HepG2 (cell line): ENCODE data around the gene PATE1. TPM values are rescaled to one million over a fixed set of nuclear protein-coding genes. Genes with fewer than 3 reads are reported as not detected.

Source experiments
- ATAC-seq: fragments of 200-7000 bp; cut with Tn5 transposase; 3 replicates; pipeline ENCODE4 v1.9.1; 2020; ENCODE audit warnings: mild to moderate bottlenecking, moderate library complexity
- BruUV-seq: library from RNA; stranded (reverse); fragments of 400-500 nt; replicated peaks from 2 replicates; lab custom pipeline; 2021; lab: Mats Ljungman, UMichigan
- CTCF ChIA-PET: fragments of 300-600 bp; formaldehyde crosslinking; extraction: SDS; loops from one replicate; lab custom pipeline; 2021; ENCODE audit warnings: low total read pairs, inconsistent platforms, low intra/inter-chr PET ratio; lab: Yijun Ruan, JAX
- POLR2A ChIA-PET: fragments of 350-600 bp; sonication (Branson Sonifier 250); formaldehyde crosslinking; loops from one replicate; lab custom pipeline; 2020; ENCODE audit warnings: antibody characterized with exemption, inconsistent platforms; lab: Yijun Ruan, JAX
- DNase-seq: peaks from one replicate; pipeline ENCODE4 v3.0.0-alpha.2; 2015; ENCODE audit warnings: low spot score
- FAIRE-seq: peaks from 3 replicates; lab custom pipeline; 2011; peaks lifted over from hg19 to GRCh38; lab: Jason Lieb, UNC
- H2AFZ ChIP-seq: one replicate; pipeline ENCODE4 v1.6.1; 2011; ENCODE audit warnings: low read length, inconsistent platforms
- H3K27ac ChIP-seq: fragments of 300-600 bp; 3 replicates; pipeline ENCODE4 v1.8.0; 2011; ENCODE audit warnings: mixed run types, mild to moderate bottlenecking, mixed read lengths, low read length, inconsistent platforms; ENCODE audit not compliant: insufficient read depth; ENCODE audit errors: extremely low read length
- H3K27me3 ChIP-seq, 2 experiments: fragments of 200-600 bp in 1 of 2; 2 replicates in 1 of 2; 3 replicates in 1 of 2; pipeline versions ENCODE4 v1.6.0 to v1.8.0; 2011; ENCODE audit warnings: low read length in 2 of 2, mild to moderate bottlenecking in 2 of 2, moderate library complexity in 2 of 2, inconsistent platforms in 1 of 2; ENCODE audit not compliant: insufficient read depth in 2 of 2, control insufficient read depth in 1 of 2
- H3K36me3 ChIP-seq, 2 experiments: fragments of 200-600 bp in 1 of 2; replicated peaks in 1 of 2; 2 replicates in 1 of 2; 3 replicates in 1 of 2; pipeline versions ENCODE4 v1.5.1 to v1.8.0; 2011; ENCODE audit warnings: low read length in 2 of 2, inconsistent platforms in 1 of 2; ENCODE audit not compliant: insufficient read depth in 2 of 2, control insufficient read depth in 1 of 2
- H3K4me1 ChIP-seq: 2 replicates; pipeline ENCODE4 v1.5.1; 2012; ENCODE audit warnings: low read length, inconsistent platforms; ENCODE audit not compliant: insufficient read depth
- H3K4me2 ChIP-seq: 2 replicates; pipeline ENCODE4 v1.6.0; 2011; ENCODE audit warnings: low read depth, low read length, inconsistent platforms
- H3K4me3 ChIP-seq, 3 experiments: fragments of 200-600 bp in 1 of 3; sonication (generic), shearing (Covaris generic) in 1 of 3; replicated peaks in 1 of 3; 2 replicates each; pipeline ENCODE4 v1.5.1; 2011 to 2016; ENCODE audit warnings: low read length in 3 of 3, inconsistent platforms in 2 of 3, low read depth in 2 of 3, mild to moderate bottlenecking in 2 of 3, control low read depth in 1 of 3, mixed read lengths in 1 of 3; ENCODE audit not compliant: insufficient read depth in 1 of 3
- H3K79me2 ChIP-seq: one replicate; pipeline ENCODE4 v1.6.1; 2011; ENCODE audit warnings: low read length, inconsistent platforms; ENCODE audit not compliant: insufficient read depth
- H3K9ac ChIP-seq: 2 replicates; pipeline ENCODE4 v1.6.0; 2011; ENCODE audit warnings: mild to moderate bottlenecking, low read depth, low read length, inconsistent platforms; ENCODE audit not compliant: insufficient read depth
- H3K9me3 ChIP-seq: 2 replicates; pipeline ENCODE4 v1.5.1; 2012; ENCODE audit warnings: mild to moderate bottlenecking, low read length
- H4K20me1 ChIP-seq: 2 replicates; pipeline ENCODE4 v1.6.0; 2011; ENCODE audit warnings: inconsistent platforms, mild to moderate bottlenecking, low read length, moderate library complexity; ENCODE audit not compliant: insufficient read depth
- ARHGAP35 ChIP-seq: sonication (generic); formaldehyde crosslinking; IDR thresholded peaks from 2 replicates; pipeline ENCODE4 v1.9.0; 2022; ENCODE audit warnings: mild to moderate bottlenecking, inconsistent platforms, moderate library complexity, missing genetic modification reagents, borderline replicate concordance
- CBX2 ChIP-seq, 2 experiments: fragments of 200-600 bp in 1 of 2; sonication (generic); formaldehyde crosslinking in 1 of 2; IDR thresholded peaks; 2 replicates each; pipeline versions ENCODE4 v1.7.0 to v1.8.1; 2018 to 2022; ENCODE audit warnings: low read depth in 2 of 2, low read length in 1 of 2, mild to moderate bottlenecking in 1 of 2, missing genetic modification reagents in 1 of 2
- DR1 ChIP-seq: sonication (generic); formaldehyde crosslinking; IDR thresholded peaks from 2 replicates; pipeline ENCODE4 v1.8.0; 2021; ENCODE audit warnings: mild to moderate bottlenecking, missing genetic modification reagents, inconsistent platforms
- ERF ChIP-seq: IDR thresholded peaks from 2 replicates; pipeline ENCODE4 v1.6.1; 2018; ENCODE audit warnings: missing biosample characterization, missing genetic modification reagents
- NFE2L1 ChIP-seq: sonication (generic); formaldehyde crosslinking; IDR thresholded peaks from 2 replicates; pipeline ENCODE4 v1.4.0; 2020; ENCODE audit warnings: missing genetic modification reagents, mild to moderate bottlenecking, borderline replicate concordance
- PITX1 ChIP-seq: sonication (generic); formaldehyde crosslinking; IDR thresholded peaks from 2 replicates; pipeline ENCODE4 v1.5.1; 2020; ENCODE audit warnings: mild to moderate bottlenecking, missing genetic modification reagents
- SIX4 ChIP-seq: sonication (generic); formaldehyde crosslinking; IDR thresholded peaks from 2 replicates; pipeline ENCODE4 v1.4.0; 2020; ENCODE audit warnings: missing genetic modification reagents
- TARDBP ChIP-seq: sonication (generic); formaldehyde crosslinking; IDR thresholded peaks from 2 replicates; pipeline ENCODE4 v1.8.0; 2022; ENCODE audit warnings: mild to moderate bottlenecking, missing genetic modification reagents
- TCF7L2 ChIP-seq: IDR thresholded peaks from 2 replicates; pipeline ENCODE4 v1.6.1; 2011; ENCODE audit warnings: mild to moderate bottlenecking, low read depth, low read length, moderate library complexity
- ZNF18 ChIP-seq: sonication (generic); formaldehyde crosslinking; IDR thresholded peaks from 2 replicates; pipeline ENCODE4 v1.8.0; 2022; ENCODE audit warnings: mild to moderate bottlenecking, missing genetic modification reagents; ENCODE audit not compliant: insufficient replicate concordance
- ZNF274 ChIP-seq: sonication (generic); formaldehyde crosslinking; IDR thresholded peaks from 2 replicates; pipeline ENCODE4 v1.5.1; 2020; ENCODE audit warnings: mild to moderate bottlenecking, missing genetic modification reagents
- WGBS: methylation state at CpG from one replicate; pipeline ENCODE4 v1.1.6; 2017; ENCODE audit warnings: low lambda C conversion rate; 5-methylcytosine and 5-hydroxymethylcytosine counted together
- in situ Hi-C: cut with HindIII; loops from 2 replicates; pipeline ENCODE4 v1.10.0; 2017; ENCODE audit warnings: low pct_unique_long_range_greater_than_20kb; ENCODE audit not compliant: extremely low pct_ligation_motif_present
- intact Hi-C: fragments of 100-400 bp; cut with micrococcal nuclease; formaldehyde crosslinking; loops from one replicate; pipeline ENCODE4 v1.10.0; 2022; ENCODE audit not compliant: unreplicated experiment
- polyA plus RNA-seq, 8 experiments: library from polyadenylated mRNA; depleted of rRNA in 3 of 8; stranded (reverse) in 7 of 8; unstranded in 1 of 8; fragments of >200 nt; fragmentation: Illumina TruSeq in 4 of 8; extraction: Trizol in 4 of 8; gene quantifications; 2 replicates each; pipeline versions ENCODE4 v1.2.1 to v1.2.3, GENCODE V29; 2011 to 2016; ENCODE audit warnings: low read depth in 4 of 8, missing spikeins in 1 of 8, mixed read lengths in 1 of 8; ENCODE audit not compliant: insufficient read depth in 1 of 8
- total RNA-seq, 5 experiments: library from RNA; depleted of rRNA; stranded (reverse); fragments of >200 nt; fragmentation: Illumina TruSeq; extraction: Trizol; gene quantifications; 2 replicates each; pipeline ENCODE4 v1.2.3, GENCODE V29; 2016; ENCODE audit warnings: low read depth in 1 of 5
- TF ChIP-seq, protein P1 (sequence below): sonication (generic); formaldehyde crosslinking; IDR thresholded peaks from 2 replicates; pipeline ENCODE4 v1.4.0; 2020; ENCODE audit warnings: missing genetic modification reagents
- TF ChIP-seq, protein P2 (sequence below): sonication (generic); formaldehyde crosslinking; IDR thresholded peaks from 2 replicates; pipeline ENCODE4 v1.8.1; 2023; ENCODE audit warnings: mild to moderate bottlenecking, inconsistent platforms, moderate library complexity, missing genetic modification reagents, borderline replicate concordance
- TF ChIP-seq, protein P3 (sequence below): IDR thresholded peaks from 2 replicates; pipeline ENCODE4 v1.6.1; 2016; ENCODE audit warnings: mild to moderate bottlenecking
- TF ChIP-seq, protein P4 (sequence below): sonication (generic); formaldehyde crosslinking; IDR thresholded peaks from 2 replicates; pipeline ENCODE4 v1.9.0; 2021; ENCODE audit warnings: missing genetic modification reagents, mild to moderate bottlenecking, borderline replicate concordance

PATE1 gene
- total and polyA plus RNA-seq, 2 of the 13 experiments (the other 11 are each of a cell fraction or from before 2014, with no cell fraction given): not detected

- DNase-seq (no peak), FAIRE-seq (no peak), ATAC-seq (no peak)
- Histone ChIP-seq H3K4me1 (no peaks in the 10 kb centered on the region), H3K27ac (no peak overlapping the region), H3K9me3 (no peaks in the 10 kb centered on the region), H3K79me2 (no peaks in the 10 kb centered on the region), H3K9ac (no peak overlapping the region), H4K20me1 (no peaks in the 10 kb centered on the region), H3K4me3 (no peak overlapping the region), H3K4me2 (no peak overlapping the region), H2AFZ (no peak overlapping the region), H3K27me3 (peaks cover 1 to 30% of the 10 kb centered on the region in 2 experiments; a peak in 4 of 5 replicates), H3K36me3 (no peaks in the 10 kb centered on the region)
- CTCF ChIA-PET: no interaction called here
- POLR2A ChIA-PET: no interaction called here
- BruUV-seq: no TSS peak
- intact Hi-C loops (no loop called here), in situ Hi-C loops (no loop called here)
- WGBS: 3% methylated on average over 3 of the region's 3 CpGs
- TF ChIP-seq, protein P1, sequence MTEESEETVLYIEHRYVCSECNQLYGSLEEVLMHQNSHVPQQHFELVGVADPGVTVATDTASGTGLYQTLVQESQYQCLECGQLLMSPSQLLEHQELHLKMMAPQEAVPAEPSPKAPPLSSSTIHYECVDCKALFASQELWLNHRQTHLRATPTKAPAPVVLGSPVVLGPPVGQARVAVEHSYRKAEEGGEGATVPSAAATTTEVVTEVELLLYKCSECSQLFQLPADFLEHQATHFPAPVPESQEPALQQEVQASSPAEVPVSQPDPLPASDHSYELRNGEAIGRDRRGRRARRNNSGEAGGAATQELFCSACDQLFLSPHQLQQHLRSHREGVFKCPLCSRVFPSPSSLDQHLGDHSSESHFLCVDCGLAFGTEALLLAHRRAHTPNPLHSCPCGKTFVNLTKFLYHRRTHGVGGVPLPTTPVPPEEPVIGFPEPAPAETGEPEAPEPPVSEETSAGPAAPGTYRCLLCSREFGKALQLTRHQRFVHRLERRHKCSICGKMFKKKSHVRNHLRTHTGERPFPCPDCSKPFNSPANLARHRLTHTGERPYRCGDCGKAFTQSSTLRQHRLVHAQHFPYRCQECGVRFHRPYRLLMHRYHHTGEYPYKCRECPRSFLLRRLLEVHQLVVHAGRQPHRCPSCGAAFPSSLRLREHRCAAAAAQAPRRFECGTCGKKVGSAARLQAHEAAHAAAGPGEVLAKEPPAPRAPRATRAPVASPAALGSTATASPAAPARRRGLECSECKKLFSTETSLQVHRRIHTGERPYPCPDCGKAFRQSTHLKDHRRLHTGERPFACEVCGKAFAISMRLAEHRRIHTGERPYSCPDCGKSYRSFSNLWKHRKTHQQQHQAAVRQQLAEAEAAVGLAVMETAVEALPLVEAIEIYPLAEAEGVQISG (CRISPR knock-in tag): no peak
- no peak for TF ChIP-seq ZNF18 (CRISPR knock-in tag)
- TF ChIP-seq ERF (CRISPR knock-in tag): no peak
- TF ChIP-seq PITX1: no peak
- no peak for TF ChIP-seq SIX4
- no peak for TF ChIP-seq ZNF274
- TF ChIP-seq TCF7L2: no peak
- no peak for TF ChIP-seq CBX2 (IDR thresholded peaks at IDR 0.05; ENCODE audit: low read depth, low read length)
- TF ChIP-seq CBX2 (CRISPR knock-in tag; IDR thresholded peaks at IDR 0.05; ENCODE audit: low read depth): no peak
- TF ChIP-seq ARHGAP35: no peak
- no peak for TF ChIP-seq TARDBP (CRISPR knock-in tag)
- TF ChIP-seq, protein P2, sequence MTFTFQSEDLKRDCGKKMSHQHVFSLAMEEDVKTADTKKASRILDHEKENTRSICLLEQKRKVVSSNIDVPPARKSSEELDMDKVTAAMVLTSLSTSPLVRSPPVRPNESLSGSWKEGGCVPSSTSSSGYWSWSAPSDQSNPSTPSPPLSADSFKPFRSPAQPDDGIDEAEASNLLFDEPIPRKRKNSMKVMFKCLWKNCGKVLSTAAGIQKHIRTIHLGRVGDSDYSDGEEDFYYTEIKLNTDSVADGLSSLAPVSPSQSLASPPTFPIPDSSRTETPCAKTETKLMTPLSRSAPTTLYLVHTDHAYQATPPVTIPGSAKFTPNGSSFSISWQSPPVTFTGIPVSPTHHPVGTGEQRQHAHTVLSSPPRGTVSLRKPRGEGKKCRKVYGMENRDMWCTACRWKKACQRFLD (CRISPR knock-in tag): no peak
- TF ChIP-seq, protein P3, sequence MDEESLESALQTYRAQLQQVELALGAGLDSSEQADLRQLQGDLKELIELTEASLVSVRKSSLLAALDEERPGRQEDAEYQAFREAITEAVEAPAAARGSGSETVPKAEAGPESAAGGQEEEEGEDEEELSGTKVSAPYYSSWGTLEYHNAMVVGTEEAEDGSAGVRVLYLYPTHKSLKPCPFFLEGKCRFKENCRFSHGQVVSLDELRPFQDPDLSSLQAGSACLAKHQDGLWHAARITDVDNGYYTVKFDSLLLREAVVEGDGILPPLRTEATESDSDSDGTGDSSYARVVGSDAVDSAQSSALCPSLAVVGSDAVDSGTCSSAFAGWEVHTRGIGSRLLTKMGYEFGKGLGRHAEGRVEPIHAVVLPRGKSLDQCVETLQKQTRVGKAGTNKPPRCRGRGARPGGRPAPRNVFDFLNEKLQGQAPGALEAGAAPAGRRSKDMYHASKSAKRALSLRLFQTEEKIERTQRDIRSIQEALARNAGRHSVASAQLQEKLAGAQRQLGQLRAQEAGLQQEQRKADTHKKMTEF: no peak
- TF ChIP-seq, protein P4, sequence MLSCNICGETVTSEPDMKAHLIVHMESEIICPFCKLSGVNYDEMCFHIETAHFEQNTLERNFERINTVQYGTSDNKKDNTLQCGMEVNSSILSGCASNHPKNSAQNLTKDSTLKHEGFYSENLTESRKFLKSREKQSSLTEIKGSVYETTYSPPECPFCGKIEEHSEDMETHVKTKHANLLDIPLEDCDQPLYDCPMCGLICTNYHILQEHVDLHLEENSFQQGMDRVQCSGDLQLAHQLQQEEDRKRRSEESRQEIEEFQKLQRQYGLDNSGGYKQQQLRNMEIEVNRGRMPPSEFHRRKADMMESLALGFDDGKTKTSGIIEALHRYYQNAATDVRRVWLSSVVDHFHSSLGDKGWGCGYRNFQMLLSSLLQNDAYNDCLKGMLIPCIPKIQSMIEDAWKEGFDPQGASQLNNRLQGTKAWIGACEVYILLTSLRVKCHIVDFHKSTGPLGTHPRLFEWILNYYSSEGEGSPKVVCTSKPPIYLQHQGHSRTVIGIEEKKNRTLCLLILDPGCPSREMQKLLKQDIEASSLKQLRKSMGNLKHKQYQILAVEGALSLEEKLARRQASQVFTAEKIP (CRISPR knock-in tag): no peak
- no peak for TF ChIP-seq DR1 (CRISPR knock-in tag)
- TF ChIP-seq NFE2L1 (CRISPR knock-in tag): no peak
Observed at GRCh38 chr11:125772834-125773505, 26.9 kb downstream of the PATE1 start.
